CD4-positive, alpha-beta T cell treated with Interleukin-17A for 1 hour (primary cell): ENCODE measurements around the gene DDAH2.
A peak's percentile ranks its signal among the peaks of the same experiment; 100 is the strongest.
"Not testable (repeated sequence)": the region's sequence is repeated elsewhere in the genome, so short reads cannot be mapped to it uniquely, and the experiment has no call there.

Source experiments
- DNase-seq: peaks from one replicate; pipeline ENCODE4 v3.0.0-alpha.2; 2020

Gene DDAH2

GRCh38 chr6:31711233-31711632, 17.9 kb downstream of the DDAH2 start:
- DNase-seq = no peak

GRCh38 chr6:31710523-31711219, 18.4 kb downstream of the DDAH2 start:
- no peak for DNase-seq

GRCh38 chr6:31709157-31709556, 19.9 kb downstream of the DDAH2 start:
- not testable (repeated sequence) for DNase-seq

GRCh38 chr6:31708224-31708623, 20.9 kb downstream of the DDAH2 start:
- no peak for DNase-seq

- no peak for DNase-seq
Measured at GRCh38 chr6:31707701-31708100, 21.4 kb downstream of the DDAH2 start.

GRCh38 chr6:31706599-31706998, 22.5 kb downstream of the DDAH2 start, which contains the start of gene LY6G6F:
Gene LY6G6F (plus strand): TSS chr6:31706866. CDS start chr6:31706907, 41 bp downstream.
- no peak for DNase-seq

GRCh38 chr6:31705931-31706330, 23.2 kb downstream of the DDAH2 start:
- DNase-seq = no peak

- peak; percentile 98 for DNase-seq
Measured at GRCh38 chr6:31702819-31703716, 26.0 kb downstream of the DDAH2 start, which contains the start of gene ABHD16A. Gene ABHD16A (minus strand): TSS chr6:31703324. CDS start chr6:31703281, 43 bp downstream.

- DNase-seq = peak; percentile 5
Measured at GRCh38 chr6:31702405-31702818, 26.7 kb downstream of the DDAH2 start.

- no peak for DNase-seq
Measured at GRCh38 chr6:31701666-31702404, 27.3 kb downstream of the DDAH2 start.

- no peak for DNase-seq
Measured at GRCh38 chr6:31700740-31701401, 28.2 kb downstream of the DDAH2 start.

GRCh38 chr6:31697555-31697954, 31.5 kb downstream of the DDAH2 start:
- no peak for DNase-seq

- no peak for DNase-seq
Measured at GRCh38 chr6:31693535-31693934, 35.6 kb downstream of the DDAH2 start.

GRCh38 chr6:31692886-31693285, 36.2 kb downstream of the DDAH2 start:
- DNase-seq = no peak

GRCh38 chr6:31692353-31692752, 36.7 kb downstream of the DDAH2 start:
- no peak for DNase-seq

- DNase-seq = no peak
Measured at GRCh38 chr6:31691564-31692108, 37.5 kb downstream of the DDAH2 start.

- DNase-seq = no peak
Measured at GRCh38 chr6:31691078-31691463, 38.0 kb downstream of the DDAH2 start.

GRCh38 chr6:31690231-31691077, 38.6 kb downstream of the DDAH2 start:
- no peak for DNase-seq

- no peak for DNase-seq
Measured at GRCh38 chr6:31689249-31690110, 39.6 kb downstream of the DDAH2 start.
